IMR-90 (cell line): ENCODE results near the gene BRCC3. TPM values are rescaled to one million over a fixed set of nuclear protein-coding genes. Genes with fewer than 3 reads are reported as not detected.

Experiments
- ATAC-seq: fragments of 200-7000 bp; cut with Tn5 transposase; 2 replicates; pipeline ENCODE4 v1.9.1; 2020; ENCODE audit warnings: low read depth, mild to moderate bottlenecking, moderate library complexity
- BruUV-seq: library from RNA; stranded (reverse); fragments of 400-500 nt; replicated peaks from 2 replicates; lab custom pipeline; 2021; lab: Mats Ljungman, UMichigan
- CTCF ChIA-PET: fragments of 300-600 bp; formaldehyde crosslinking; extraction: SDS; loops from one replicate; lab custom pipeline; 2021; ENCODE audit warnings: antibody characterized with exemption; lab: Yijun Ruan, JAX
- POLR2A ChIA-PET: fragments of 300-600 bp; sonication (Branson Sonifier 250); formaldehyde crosslinking; loops from one replicate; lab custom pipeline; 2022; ENCODE audit warnings: antibody characterized with exemption; ENCODE audit not compliant: unreplicated experiment; lab: Charles Lee
- DNase-seq: peaks from one replicate; pipeline ENCODE4 v3.0.0; 2013
- H2AFZ ChIP-seq: replicated peaks from 2 replicates; pipeline ENCODE3; 2013; ENCODE audit warnings: low read length, mild to moderate bottlenecking; ENCODE audit not compliant: poor library complexity
- H2AK5ac ChIP-seq: 2 replicates; pipeline ENCODE4 v1.6.1; 2013; ENCODE audit warnings: low read depth, low read length, inconsistent platforms
- H2AK9ac ChIP-seq: replicated peaks from 2 replicates; pipeline ENCODE3; 2013; ENCODE audit warnings: mild to moderate bottlenecking, low read depth, low read length, moderate library complexity; ENCODE audit not compliant: poor library complexity
- H2BK120ac ChIP-seq: 2 replicates; pipeline ENCODE4 v1.6.1; 2013; ENCODE audit warnings: low read depth, low read length, inconsistent platforms
- H2BK15ac ChIP-seq: 3 replicates; pipeline ENCODE4 v1.6.1; 2013; ENCODE audit warnings: low read depth, low read length, inconsistent platforms
- H2BK20ac ChIP-seq: 2 replicates; pipeline ENCODE4 v1.6.1; 2013; ENCODE audit warnings: low read depth, mild to moderate bottlenecking, inconsistent platforms, low read length, moderate library complexity
- H2BK5ac ChIP-seq: 2 replicates; pipeline ENCODE4 v1.6.1; 2013; ENCODE audit warnings: mild to moderate bottlenecking, low read depth, low read length, inconsistent platforms; ENCODE audit not compliant: poor library complexity, severe bottlenecking
- H3K14ac ChIP-seq: replicated peaks from 2 replicates; pipeline ENCODE4 v1.6.1; 2013; ENCODE audit warnings: low read depth, low read length, inconsistent platforms
- H3K18ac ChIP-seq: 2 replicates; pipeline ENCODE4 v1.6.1; 2013; ENCODE audit warnings: low read depth, low read length, control low read depth
- H3K23ac ChIP-seq: 2 replicates; pipeline ENCODE4 v1.6.1; 2013; ENCODE audit warnings: low read depth, low read length, inconsistent platforms
- H3K27ac ChIP-seq: 2 replicates; pipeline ENCODE4 v1.5.1; 2013; ENCODE audit warnings: mild to moderate bottlenecking, control low read depth, low read length; ENCODE audit not compliant: insufficient read depth
- H3K27me3 ChIP-seq: 2 replicates; pipeline ENCODE4 v1.6.1; 2013; ENCODE audit warnings: low read length; ENCODE audit not compliant: control insufficient read depth, insufficient read depth
- H3K36me3 ChIP-seq: 2 replicates; pipeline ENCODE4 v1.6.1; 2013; ENCODE audit warnings: low read length, mixed read lengths; ENCODE audit not compliant: control insufficient read depth, insufficient read depth
- H3K4ac ChIP-seq: 2 replicates; pipeline ENCODE4 v1.6.1; 2013; ENCODE audit warnings: low read depth, low read length, inconsistent platforms
- H3K4me1 ChIP-seq: 2 replicates; pipeline ENCODE4 v1.6.1; 2013; ENCODE audit warnings: low read length, mixed read lengths; ENCODE audit not compliant: control insufficient read depth, insufficient read depth
- H3K4me2 ChIP-seq: 2 replicates; pipeline ENCODE4 v1.6.1; 2013; ENCODE audit warnings: low read depth, mild to moderate bottlenecking, control low read depth, low read length, moderate library complexity
- H3K4me3 ChIP-seq: 2 replicates; pipeline ENCODE4 v1.5.1; 2013; ENCODE audit warnings: low read depth, mild to moderate bottlenecking, control low read depth, low read length, moderate library complexity; ENCODE audit not compliant: insufficient read depth
- H3K56ac ChIP-seq: 2 replicates; pipeline ENCODE4 v1.6.1; 2013; ENCODE audit warnings: low read length, inconsistent platforms; ENCODE audit not compliant: insufficient read depth; ENCODE audit errors: extremely low read depth
- H3K79me1 ChIP-seq, 2 experiments: 2 replicates each; pipeline ENCODE4 v1.6.1; 2013; ENCODE audit warnings: low read length in 2 of 2, inconsistent platforms in 1 of 2, low read depth in 1 of 2
- H3K9ac ChIP-seq: 2 replicates; pipeline ENCODE4 v1.6.1; 2013; ENCODE audit warnings: low read depth, low read length, control low read depth
- H3K9me1 ChIP-seq: 2 replicates; pipeline ENCODE4 v1.6.1; 2013; ENCODE audit warnings: low read length, inconsistent platforms; ENCODE audit not compliant: insufficient read depth
- H3K9me3 ChIP-seq: 2 replicates; pipeline ENCODE4 v1.6.1; 2013; ENCODE audit warnings: low read length; ENCODE audit not compliant: control insufficient read depth, insufficient read depth
- H4K20me1 ChIP-seq: 2 replicates; pipeline ENCODE4 v1.6.1; 2013; ENCODE audit warnings: low read length, inconsistent platforms; ENCODE audit not compliant: insufficient read depth
- H4K5ac ChIP-seq: 2 replicates; pipeline ENCODE4 v1.6.1; 2013; ENCODE audit warnings: mild to moderate bottlenecking, low read depth, low read length, control low read depth
- H4K8ac ChIP-seq, 2 experiments: 2 replicates each; pipeline ENCODE4 v1.6.1; 2013; ENCODE audit warnings: low read depth in 2 of 2, low read length in 2 of 2, control low read depth in 1 of 2, inconsistent platforms in 1 of 2
- H4K91ac ChIP-seq: 2 replicates; pipeline ENCODE4 v1.6.1; 2013; ENCODE audit warnings: low read depth, low read length, inconsistent platforms; ENCODE audit not compliant: insufficient read depth
- CEBPB ChIP-seq: IDR thresholded peaks from 2 replicates; pipeline ENCODE4 v1.6.1; 2012; ENCODE audit warnings: low read depth, low read length, improper control_type of control experiment
- CHD1 ChIP-seq: IDR thresholded peaks from 2 replicates; pipeline ENCODE4 v1.6.1; 2012; ENCODE audit warnings: low read depth, low read length, improper control_type of control experiment
- NFE2L2 ChIP-seq: fragments of 150-350 bp; IDR thresholded peaks from 2 replicates; pipeline ENCODE4 v1.6.1; 2016; ENCODE audit warnings: low read depth, mild to moderate bottlenecking, low read length
- POLR2A ChIP-seq: IDR thresholded peaks from 2 replicates; pipeline ENCODE4 v1.6.1; 2012; ENCODE audit warnings: mild to moderate bottlenecking, low read depth, low read length
- RCOR1 ChIP-seq: IDR thresholded peaks from 2 replicates; pipeline ENCODE4 v1.6.1; 2012; ENCODE audit warnings: mild to moderate bottlenecking, low read length, improper control_type of control experiment; ENCODE audit not compliant: insufficient replicate concordance
- WGBS, 2 experiments: methylation state at CpG; one replicate each; pipeline versions ENCODE4 v1.1.5 to v1.1.7; 2013; ENCODE audit warnings: missing lambda C conversion rate in 2 of 2; ENCODE audit not compliant: insufficient read length in 1 of 2; ENCODE audit errors: extremely low coverage in 2 of 2; 5-methylcytosine and 5-hydroxymethylcytosine counted together
- dilution Hi-C: fragments of 300-500 bp; cut with HindIII; formaldehyde crosslinking; loops from one replicate; pipeline ENCODE4 v1.14.3; 2018; ENCODE audit warnings: low sequenced_read_pairs; ENCODE audit not compliant: unreplicated experiment
- in situ Hi-C: fragments of 300-500 bp; cut with MboI; formaldehyde crosslinking; loops from 3 replicates; pipeline ENCODE4 v1.14.3; 2019; ENCODE audit warnings: low sequenced_read_pairs, inconsistent platforms, mixed read lengths
- intact Hi-C: fragments of 100-400 bp; cut with micrococcal nuclease; formaldehyde crosslinking; loops from 2 replicates; pipeline ENCODE4 v1.10.0; 2022
- polyA plus RNA-seq, 3 experiments: library from polyadenylated mRNA; depleted of rRNA; stranded (reverse); fragments of >200 nt; gene quantifications; 2 replicates each; pipeline ENCODE4 v1.2.3, GENCODE V29; 2012; ENCODE audit warnings: low replicate concordance in 1 of 3
- total RNA-seq: library from RNA; depleted of rRNA; stranded (reverse); fragments of >200 nt; gene quantifications from 2 replicates; pipeline ENCODE4 v1.2.3, GENCODE V29; 2012

BRCC3 gene
- total and polyA plus RNA-seq, 2 of the 4 experiments (the other 2 are of a cell fraction), result 14.4 to 24.7 TPM

GRCh38 chrX:155026727-155027508 is 44.4 kb upstream of the BRCC3 start, which contains the start of gene FUNDC2 (continued):
- no peak for TF ChIP-seq NFE2L2
- peak; percentile 76; the same call in 1 of the 2 replicates for TF ChIP-seq POLR2A
- TF ChIP-seq CHD1, result no peak

DNA sequence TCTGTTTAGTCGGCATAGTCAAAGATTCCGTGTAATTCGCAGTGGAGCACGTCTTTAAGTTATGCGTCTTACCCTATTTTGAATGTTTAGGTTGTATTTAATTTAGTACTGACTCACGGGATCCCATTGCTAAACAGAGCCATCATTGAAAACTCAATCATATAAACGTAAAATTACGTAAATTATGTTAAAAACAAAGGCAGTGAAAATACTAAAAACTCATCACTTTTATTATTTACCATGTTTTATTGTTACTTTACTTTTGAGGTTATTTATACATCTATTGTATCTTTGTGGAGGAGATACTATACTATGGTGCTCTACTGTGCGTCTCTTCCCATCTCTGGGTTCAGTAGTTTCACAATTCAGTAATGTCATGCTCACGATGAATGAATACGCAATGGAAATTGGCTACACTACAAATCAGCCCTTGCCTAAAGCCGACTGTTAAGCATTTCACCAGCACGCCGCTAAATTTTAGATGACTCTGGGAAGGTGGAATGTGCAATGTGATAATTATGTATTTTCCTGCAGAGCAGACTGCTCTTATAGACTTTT is 43.7 kb upstream of the BRCC3 start:
- intact Hi-C loops (loop anchor here (2.0 kb wide), 1 partner anchor 43 kb away; the partner anchor contains the start of genes BRCC3, CMC4 and MTCP1), in situ Hi-C loops (no loop called here), dilution Hi-C loops (no loop called here)
- ATAC-seq (peak; percentile 4; the same call in 1 of the 2 replicates), DNase-seq (peak; percentile 70)
- Histone ChIP-seq H2AFZ (peak overlapping the region; percentile 93), H2BK20ac (no peak overlapping the region), H4K20me1 (no peaks in the 10 kb centered on the region), H3K18ac (peak overlapping the region; percentile 87), H4K91ac (peak overlapping the region; percentile 62; the same call in 1 of the 2 replicates), H3K27me3 (no peaks in the 10 kb centered on the region; the same call in 1 of the 2 replicates), H2AK5ac (no peak overlapping the region), H3K4me2 (peak overlapping the region; percentile 89), H3K4me1 (no peaks in the 10 kb centered on the region), H3K14ac (peak overlapping the region; percentile 5), H4K5ac (peak overlapping the region; percentile 90; the same call in 1 of the 2 replicates), H2BK120ac (0 out of 2 replicates have a peak overlapping the region, but pooled peaks have one; percentile 28), H3K9ac (peak overlapping the region; percentile 98), H3K9me3 (no peaks in the 10 kb centered on the region), H2AK9ac (no peak overlapping the region), H3K36me3 (no peaks in the 10 kb centered on the region), H3K4ac (peak overlapping the region; percentile 24; the same call in 1 of the 2 replicates), H3K56ac (peak overlapping the region; percentile 76), H2BK15ac (no peak overlapping the region), H3K27ac (peak overlapping the region; percentile 94), H3K4me3 (peak overlapping the region; percentile 96), H2BK5ac (peak overlapping the region; percentile 77), H3K79me1 (peaks cover 0 to 7% of the 10 kb centered on the region in 2 experiments; a peak in 2 of 4 replicates), H3K9me1 (no peaks in the 10 kb centered on the region), H3K23ac (peak overlapping the region; percentile 44; the same call in 1 of the 2 replicates), H4K8ac (peak overlapping the region; percentile 41 to 67; a peak in 2 of 4 replicates)
- WGBS, 2 experiments, result no CpG with 5 or more reads among the region's 14 CpGs
- no TSS peak for BruUV-seq
- CTCF ChIA-PET, result no interaction called here
- POLR2A ChIA-PET, result no interaction called here
- TF ChIP-seq RCOR1, result no peak
- peak; percentile 34; the same call in 1 of the 2 replicates for TF ChIP-seq NFE2L2
- TF ChIP-seq POLR2A, result 0 out of 2 replicates have a peak, but pooled peaks have one; percentile 44
- peak; percentile 81 for TF ChIP-seq CEBPB
